Smooth muscle cell (in vitro differentiated cells): ENCODE data around the gene RIPK1. TPM values are rescaled to one million over a fixed set of nuclear protein-coding genes. Genes with fewer than 3 reads are reported as not detected.
"Not testable (repeated sequence)": the region's sequence is repeated elsewhere in the genome, so short reads cannot be mapped to it uniquely, and the experiment has no call there.

Experiments
- DNase-seq: peaks from one replicate; lab custom pipeline; 2025; ENCODE audit not compliant: unreplicated experiment; lab: John Stamatoyannopoulos, UW
- H2AFZ ChIP-seq: fragments of 200-600 bp; sonication (generic); 2 replicates; pipeline ENCODE4 v1.6.0; 2016; ENCODE audit warnings: antibody characterized with exemption, low read depth, mild to moderate bottlenecking
- H3F3A ChIP-seq: fragments of 200-600 bp; sonication (generic); 2 replicates; pipeline ENCODE4 v1.6.0; 2017; ENCODE audit warnings: antibody characterized with exemption, low read depth
- H3K27ac ChIP-seq: fragments of 200-600 bp; sonication (generic); 2 replicates; pipeline ENCODE4 v1.5.1; 2016; ENCODE audit warnings: low read depth, mild to moderate bottlenecking
- H3K27me3 ChIP-seq: fragments of 200-600 bp; sonication (generic); 2 replicates; pipeline ENCODE4 v1.6.1; 2016; ENCODE audit warnings: low read depth, mild to moderate bottlenecking
- H3K36me3 ChIP-seq: fragments of 200-600 bp; sonication (generic); 2 replicates; pipeline ENCODE4 v1.5.1; 2016; ENCODE audit warnings: low read depth
- H3K4me1 ChIP-seq: fragments of 200-600 bp; sonication (generic); 2 replicates; pipeline ENCODE4 v1.5.1; 2016; ENCODE audit warnings: low read depth
- H3K4me2 ChIP-seq: fragments of 200-600 bp; sonication (generic); 2 replicates; pipeline ENCODE4 v1.6.0; 2016; ENCODE audit warnings: mild to moderate bottlenecking
- H3K4me3 ChIP-seq: fragments of 200-600 bp; sonication (generic); 2 replicates; pipeline ENCODE4 v1.5.1; 2016; ENCODE audit warnings: mild to moderate bottlenecking
- H3K79me2 ChIP-seq: fragments of 200-600 bp; sonication (generic); 2 replicates; pipeline ENCODE4 v1.6.0; 2016; ENCODE audit warnings: low read depth, mild to moderate bottlenecking
- H3K9ac ChIP-seq: fragments of 200-600 bp; sonication (generic); 2 replicates; pipeline ENCODE4 v1.6.0; 2016; ENCODE audit warnings: low read depth
- H3K9me3 ChIP-seq: fragments of 200-600 bp; sonication (generic); replicated peaks from 2 replicates; pipeline ENCODE4 v1.5.1; 2016; ENCODE audit warnings: low read depth
- H4K20me1 ChIP-seq: fragments of 200-600 bp; sonication (generic); 2 replicates; pipeline ENCODE4 v1.6.0; 2016; ENCODE audit warnings: low read depth
- WGBS: methylation state at CpG from one replicate; pipeline ENCODE4 v1.1.7; 2016; ENCODE audit warnings: low lambda C conversion rate; 5-methylcytosine and 5-hydroxymethylcytosine counted together
- polyA plus RNA-seq: library from polyadenylated mRNA; unstranded; fragments of >200 nt; fragmentation: Nextera tagmentation; extraction: Ambion mirVana; gene quantifications from 2 replicates; pipeline ENCODE4 v1.2.1, GENCODE V29; 2016
- total RNA-seq: library from RNA; depleted of rRNA; stranded (reverse); fragments of >200 nt; gene quantifications from 2 replicates; pipeline ENCODE4 v1.2.3, GENCODE V29; 2014
- TF ChIP-seq, protein P1 (sequence below): fragments of 200-600 bp; sonication (generic); IDR thresholded peaks from 2 replicates; pipeline ENCODE4 v1.5.1; 2017; ENCODE audit warnings: borderline replicate concordance, mild to moderate bottlenecking, antibody characterized with exemption; ENCODE audit not compliant: insufficient read depth, poor library complexity, severe bottlenecking

RIPK1 gene
- total and polyA plus RNA-seq, 2 experiments from 2014 or later: 8.7 to 12.2 TPM

DNA sequence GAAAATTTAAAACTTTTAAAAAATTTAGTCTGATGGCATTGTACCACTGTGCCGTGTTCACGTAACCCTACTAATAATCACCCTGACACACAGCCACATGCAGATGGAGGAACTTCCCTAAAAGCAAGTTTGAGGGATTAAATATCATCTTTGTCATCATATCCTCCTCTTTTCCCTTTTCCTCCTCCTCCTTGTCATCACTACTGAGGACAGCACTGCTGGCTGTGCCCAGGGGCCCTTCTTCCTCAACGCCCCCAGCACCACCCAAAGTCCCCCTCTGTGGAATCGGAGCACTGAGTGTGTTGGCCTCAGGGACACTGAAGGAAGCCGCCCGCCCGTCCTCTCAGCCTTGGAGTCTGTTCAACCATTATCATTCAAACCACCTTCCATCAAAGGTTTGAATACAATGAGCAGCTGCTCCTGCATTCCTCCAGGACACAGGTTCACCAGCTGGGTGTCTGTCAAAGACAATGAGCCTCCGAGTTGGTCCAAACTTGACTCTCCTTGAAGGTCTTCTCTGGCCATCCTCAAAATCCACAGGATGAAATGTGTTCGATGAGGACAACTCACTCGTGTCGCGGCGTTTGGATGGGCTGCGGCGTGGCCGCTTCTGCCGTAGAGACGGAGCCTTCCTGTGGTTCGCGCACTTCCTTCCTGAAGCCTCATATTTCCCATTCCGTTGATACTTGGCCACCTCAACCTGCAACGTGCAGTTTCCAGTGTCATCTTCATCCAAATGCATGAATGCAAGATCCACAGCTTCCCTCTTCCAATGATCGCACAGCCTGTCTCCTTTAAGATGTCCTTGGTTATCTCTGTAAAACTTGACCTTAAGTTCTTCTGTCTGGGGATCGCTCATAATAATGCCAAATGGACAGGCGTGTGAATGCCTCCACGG, 45.3 kb upstream of the RIPK1 start:
- H3K4me2 ChIP-seq: peak overlapping the region; percentile 65
- H3K27ac ChIP-seq: peak overlapping the region; percentile 46
- H3F3A ChIP-seq: no peaks in the 10 kb centered on the region
- H3K9me3 ChIP-seq: no peaks in the 10 kb centered on the region
- H3K27me3 ChIP-seq: no peaks in the 10 kb centered on the region
- no peak overlapping the region for H3K4me3 ChIP-seq
- TF ChIP-seq, protein P1, sequence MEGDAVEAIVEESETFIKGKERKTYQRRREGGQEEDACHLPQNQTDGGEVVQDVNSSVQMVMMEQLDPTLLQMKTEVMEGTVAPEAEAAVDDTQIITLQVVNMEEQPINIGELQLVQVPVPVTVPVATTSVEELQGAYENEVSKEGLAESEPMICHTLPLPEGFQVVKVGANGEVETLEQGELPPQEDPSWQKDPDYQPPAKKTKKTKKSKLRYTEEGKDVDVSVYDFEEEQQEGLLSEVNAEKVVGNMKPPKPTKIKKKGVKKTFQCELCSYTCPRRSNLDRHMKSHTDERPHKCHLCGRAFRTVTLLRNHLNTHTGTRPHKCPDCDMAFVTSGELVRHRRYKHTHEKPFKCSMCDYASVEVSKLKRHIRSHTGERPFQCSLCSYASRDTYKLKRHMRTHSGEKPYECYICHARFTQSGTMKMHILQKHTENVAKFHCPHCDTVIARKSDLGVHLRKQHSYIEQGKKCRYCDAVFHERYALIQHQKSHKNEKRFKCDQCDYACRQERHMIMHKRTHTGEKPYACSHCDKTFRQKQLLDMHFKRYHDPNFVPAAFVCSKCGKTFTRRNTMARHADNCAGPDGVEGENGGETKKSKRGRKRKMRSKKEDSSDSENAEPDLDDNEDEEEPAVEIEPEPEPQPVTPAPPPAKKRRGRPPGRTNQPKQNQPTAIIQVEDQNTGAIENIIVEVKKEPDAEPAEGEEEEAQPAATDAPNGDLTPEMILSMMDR: no peak
- no peaks in the 10 kb centered on the region for H3K36me3 ChIP-seq
- no peaks in the 10 kb centered on the region for H4K20me1 ChIP-seq
- H3K4me1 ChIP-seq: peaks cover 16% of the 10 kb centered on the region
- H3K9ac ChIP-seq: no peak overlapping the region
- no peak for DNase-seq
- H3K79me2 ChIP-seq: no peaks in the 10 kb centered on the region
- 94% methylated on average over 26 of the region's 26 CpGs for WGBS
- H2AFZ ChIP-seq: peak overlapping the region; percentile 85

DNA sequence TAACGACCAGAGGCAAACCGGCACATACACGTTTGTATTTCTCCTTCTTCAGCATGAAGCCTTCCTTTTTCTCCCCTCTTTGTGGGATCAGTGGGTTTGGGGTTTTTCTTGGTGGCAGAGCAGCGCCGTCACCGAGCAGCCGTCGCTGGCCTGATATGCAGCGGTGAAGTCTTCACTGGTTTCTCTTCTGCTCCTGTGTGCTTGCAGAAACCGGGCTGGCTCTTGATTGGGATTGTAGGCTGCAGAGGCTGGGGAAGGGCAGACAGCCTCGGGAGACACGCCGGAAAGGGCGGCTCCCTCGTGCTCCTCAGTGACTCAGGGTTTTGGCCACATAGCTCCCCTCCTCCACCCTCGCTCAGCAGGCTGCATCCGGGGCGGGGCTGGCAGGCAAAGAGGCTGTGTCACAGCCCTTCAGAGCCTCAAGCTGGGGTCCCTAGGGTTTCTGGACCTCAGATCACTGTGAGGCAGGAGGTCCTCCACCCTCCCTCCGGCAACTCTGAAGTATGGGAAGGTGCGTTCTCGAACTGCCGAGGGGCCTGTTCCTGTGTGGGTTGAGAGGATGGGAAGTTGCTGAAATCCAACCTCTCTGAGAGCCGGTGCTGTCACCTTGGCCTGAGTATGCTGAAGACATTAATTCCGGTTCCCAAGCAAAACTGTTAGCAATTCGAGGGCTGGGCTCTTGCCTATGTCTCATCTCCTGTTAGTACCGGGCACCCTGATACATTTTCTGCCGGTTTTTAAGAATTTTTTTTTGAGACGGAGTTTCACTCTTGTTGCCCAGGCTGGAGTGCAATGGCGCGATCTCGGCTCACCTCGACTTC, 44.4 kb upstream of the RIPK1 start:
- no peak overlapping the region for H3K9ac ChIP-seq
- H3K27me3 ChIP-seq: no peaks in the 10 kb centered on the region
- no peaks in the 10 kb centered on the region for H3K79me2 ChIP-seq
- no peaks in the 10 kb centered on the region for H3K9me3 ChIP-seq
- no peak overlapping the region for H3K4me3 ChIP-seq
- peaks cover 16% of the 10 kb centered on the region for H3K4me1 ChIP-seq
- H3K4me2 ChIP-seq: peak overlapping the region; percentile 65
- 62% methylated on average over 32 of the region's 32 CpGs for WGBS
- TF ChIP-seq, protein P1: no peak
- peak overlapping the region; percentile 46 for H3K27ac ChIP-seq
- H3F3A ChIP-seq: no peaks in the 10 kb centered on the region
- peak overlapping the region; percentile 85 for H2AFZ ChIP-seq
- no peaks in the 10 kb centered on the region for H3K36me3 ChIP-seq
- peak; percentile 35 for DNase-seq
- no peaks in the 10 kb centered on the region for H4K20me1 ChIP-seq

DNA sequence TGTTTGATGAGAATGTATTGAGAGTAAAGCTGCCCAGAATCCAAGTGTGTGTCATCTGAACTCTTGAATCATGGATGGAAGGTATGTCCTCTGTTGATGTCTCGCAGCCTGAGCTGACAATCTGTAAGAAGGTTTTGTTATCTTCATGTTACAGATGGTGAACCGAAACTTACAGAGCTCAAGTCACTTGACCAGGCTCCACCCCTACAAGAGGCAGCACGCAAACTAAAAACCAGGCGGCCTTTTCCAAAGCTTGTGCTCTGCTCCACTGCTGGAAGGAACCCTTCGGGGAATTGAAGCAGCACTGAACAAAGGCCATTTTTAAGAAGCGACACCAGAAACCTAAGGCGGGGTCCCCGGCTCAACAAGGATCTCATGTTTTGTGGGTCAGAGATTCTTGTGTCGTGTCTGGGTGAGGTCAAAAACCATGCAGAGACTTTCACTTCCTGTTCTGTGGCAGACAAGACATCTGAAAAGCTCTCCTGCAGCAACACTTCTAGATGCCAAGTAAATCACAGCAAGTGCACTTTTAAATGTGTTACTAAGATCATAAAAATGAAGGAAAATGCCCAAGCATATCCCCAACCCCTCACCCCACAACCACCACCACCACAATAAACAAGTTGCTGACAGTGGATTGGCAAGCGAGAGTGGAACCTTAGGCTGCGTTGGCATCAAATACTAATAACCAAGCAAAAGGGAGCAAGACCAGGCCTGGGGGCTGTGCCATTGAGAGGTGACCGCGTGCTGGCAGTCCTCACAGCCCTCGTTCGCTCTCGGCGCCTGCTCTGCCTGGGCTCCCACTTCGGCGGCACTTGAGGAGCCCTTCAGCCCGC, 41.3 kb upstream of the RIPK1 start:
- TF ChIP-seq, protein P1: no peak
- Histone ChIP-seq H3K4me2 (no peak overlapping the region), H4K20me1 (no peaks in the 10 kb centered on the region), H3F3A (no peaks in the 10 kb centered on the region), H3K9me3 (no peaks in the 10 kb centered on the region), H3K27me3 (no peaks in the 10 kb centered on the region), H2AFZ (no peak overlapping the region), H3K79me2 (no peaks in the 10 kb centered on the region), H3K4me1 (peaks cover 16% of the 10 kb centered on the region), H3K4me3 (no peak overlapping the region), H3K9ac (no peak overlapping the region), H3K36me3 (no peaks in the 10 kb centered on the region), H3K27ac (no peak overlapping the region)
- WGBS: 91% methylated on average over 20 of the region's 20 CpGs
- DNase-seq: no peak

DNA sequence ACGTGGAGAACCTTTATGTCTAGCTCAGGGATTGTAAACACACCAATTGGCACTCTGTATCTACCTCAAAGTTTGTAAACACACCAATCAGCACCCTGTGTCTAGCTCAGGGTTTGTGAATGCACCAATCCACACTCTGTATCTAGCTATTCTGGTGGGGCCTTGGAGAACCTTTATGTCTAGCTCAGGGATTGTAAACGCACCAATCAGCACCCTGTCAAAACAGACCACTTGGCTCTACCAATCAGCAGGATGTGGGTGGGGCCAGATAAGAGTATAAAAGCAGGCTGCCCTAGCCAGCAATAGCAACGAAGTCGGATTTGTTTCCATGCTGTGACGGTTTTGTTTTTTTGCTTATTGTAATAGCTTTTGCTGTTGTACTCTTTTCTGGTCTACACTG, 40.1 kb upstream of the RIPK1 start:
- H3K4me2 ChIP-seq, H4K20me1 ChIP-seq, H3K27ac ChIP-seq, H3K79me2 ChIP-seq, H2AFZ ChIP-seq, H3K9ac ChIP-seq, H3K9me3 ChIP-seq, DNase-seq, H3K27me3 ChIP-seq, H3F3A ChIP-seq, H3K36me3 ChIP-seq, H3K4me3 ChIP-seq: not testable (repeated sequence)
- H3K4me1 ChIP-seq: peaks cover 11% of the 10 kb centered on the region
- WGBS: 92% methylated on average over 5 of the region's 5 CpGs
